NOMO-1 (cell line): ENCODE measurements around the gene SHB.
"Not testable (repeated sequence)": the region's sequence is repeated elsewhere in the genome, so short reads cannot be mapped to it uniquely, and the experiment has no call there.

Experiments used
- DNase-seq, 2 experiments: peaks; one replicate each; lab custom pipeline; 2025; ENCODE audit not compliant: unreplicated experiment in 2 of 2; lab: John Stamatoyannopoulos, UW

Gene SHB

GRCh38 chr9:38064842-38065368 is 4.1 kb downstream of the SHB start:
- no peak for DNase-seq

GRCh38 chr9:38063363-38063707 is 5.7 kb downstream of the SHB start:
- no peak for DNase-seq

GRCh38 chr9:38062498-38063362 is 6.3 kb downstream of the SHB start:
- DNase-seq, result no peak

- no peak for DNase-seq
Observed at GRCh38 chr9:38062106-38062497, 6.9 kb downstream of the SHB start.

GRCh38 chr9:38061326-38061977 is 7.6 kb downstream of the SHB start:
- DNase-seq, result no peak

- no peak for DNase-seq
Observed at GRCh38 chr9:38060681-38061080, 8.3 kb downstream of the SHB start.

GRCh38 chr9:38059233-38059936 is 9.6 kb downstream of the SHB start:
- DNase-seq, result no peak

- no peak for DNase-seq
Observed at GRCh38 chr9:38058452-38059232, 10.4 kb downstream of the SHB start.

GRCh38 chr9:38057416-38058195 is 11.4 kb downstream of the SHB start:
- no peak for DNase-seq

GRCh38 chr9:38054653-38055052 is 14.4 kb downstream of the SHB start:
- DNase-seq, result no peak

- DNase-seq, result no peak
Observed at GRCh38 chr9:38053697-38054461, 15.1 kb downstream of the SHB start.

GRCh38 chr9:38051780-38052546 is 17.1 kb downstream of the SHB start:
- no peak for DNase-seq

- no peak for DNase-seq
Observed at GRCh38 chr9:38048316-38048969, 20.6 kb downstream of the SHB start.

- DNase-seq, result no peak
Observed at GRCh38 chr9:38047301-38048251, 21.5 kb downstream of the SHB start.

GRCh38 chr9:38046661-38047300 is 22.2 kb downstream of the SHB start:
- DNase-seq, result peak; percentile 24 to 64

GRCh38 chr9:38045939-38046338 is 23.1 kb downstream of the SHB start:
- not testable (repeated sequence) for DNase-seq
